ENCODE data around the gene GRM7.

Gene GRM7

GRCh38 chr3:7640787-7641186 lies 779.9 kb downstream of the GRM7 start:
- Histone ChIP-seq H3K4me3 (ENCODE audit: low read depth, low read length) (no peak overlapping the region), H3K27ac (ENCODE audit: low read depth, low read length) (no peak overlapping the region)

GRCh38 chr3:7646851-7647250 lies 785.9 kb downstream of the GRM7 start:
- peaks cover 6% of the 10 kb centered on the region for H3K9me3 ChIP-seq (ENCODE audit: control insufficient read depth, insufficient read depth, low read depth, low read length)
- H3K4me3 ChIP-seq (ENCODE audit: low read depth, low read length), result no peak overlapping the region
- H3K4me1 ChIP-seq (ENCODE audit: control insufficient read depth, insufficient read depth, low read length), result no peaks in the 10 kb centered on the region; the same call in 1 of the 2 replicates
- no peaks in the 10 kb centered on the region for H3K36me3 ChIP-seq (ENCODE audit: control insufficient read depth, insufficient read depth, low read length)
- no peak overlapping the region for H3K27ac ChIP-seq (ENCODE audit: low read depth, low read length)
- H3K9ac ChIP-seq (ENCODE audit: low read length), result no peak overlapping the region
- H3K27me3 ChIP-seq (ENCODE audit: control insufficient read depth, insufficient read depth, low read length), result no peaks in the 10 kb centered on the region

More at GRCh38 chr3:7640787-7641186, 779.9 kb downstream of the GRM7 start:
- H3K36me3 ChIP-seq (ENCODE audit: control insufficient read depth, insufficient read depth, low read length), result no peaks in the 10 kb centered on the region
- no peaks in the 10 kb centered on the region for H3K27me3 ChIP-seq (ENCODE audit: control insufficient read depth, insufficient read depth, low read length)
- no peaks in the 10 kb centered on the region for H3K4me1 ChIP-seq (ENCODE audit: control insufficient read depth, insufficient read depth, low read length)
- H3K9ac ChIP-seq (ENCODE audit: low read length), result no peak overlapping the region
- no peaks in the 10 kb centered on the region for H3K9me3 ChIP-seq (ENCODE audit: control insufficient read depth, insufficient read depth, low read depth, low read length)

- Histone ChIP-seq H3K9me3 (ENCODE audit: control insufficient read depth, insufficient read depth, low read depth, low read length) (peaks cover 6% of the 10 kb centered on the region), H3K36me3 (ENCODE audit: control insufficient read depth, insufficient read depth, low read length) (no peaks in the 10 kb centered on the region)
Observed at GRCh38 chr3:7650466-7650865, 789.6 kb downstream of the GRM7 start.

GRCh38 chr3:7651274-7651673 lies 790.4 kb downstream of the GRM7 start:
- no peaks in the 10 kb centered on the region for H3K27me3 ChIP-seq (ENCODE audit: control insufficient read depth, insufficient read depth, low read length)
- H3K9me3 ChIP-seq (ENCODE audit: control insufficient read depth, insufficient read depth, low read depth, low read length), result peaks cover 6% of the 10 kb centered on the region
- H3K4me1 ChIP-seq (ENCODE audit: control insufficient read depth, insufficient read depth, low read length), result no peaks in the 10 kb centered on the region; the same call in 1 of the 2 replicates
- H3K4me3 ChIP-seq (ENCODE audit: low read depth, low read length), result no peak overlapping the region
- no peak overlapping the region for H3K9ac ChIP-seq (ENCODE audit: low read length)
- no peaks in the 10 kb centered on the region for H3K36me3 ChIP-seq (ENCODE audit: control insufficient read depth, insufficient read depth, low read length)
- no peak overlapping the region for H3K27ac ChIP-seq (ENCODE audit: low read depth, low read length)

More at GRCh38 chr3:7650466-7650865, 789.6 kb downstream of the GRM7 start:
- no peak overlapping the region for H3K4me3 ChIP-seq (ENCODE audit: low read depth, low read length)
- no peak overlapping the region for H3K9ac ChIP-seq (ENCODE audit: low read length)
- H3K27ac ChIP-seq (ENCODE audit: low read depth, low read length), result no peak overlapping the region
- H3K27me3 ChIP-seq (ENCODE audit: control insufficient read depth, insufficient read depth, low read length), result no peaks in the 10 kb centered on the region
- H3K4me1 ChIP-seq (ENCODE audit: control insufficient read depth, insufficient read depth, low read length), result no peaks in the 10 kb centered on the region; the same call in 1 of the 2 replicates

GRCh38 chr3:7657214-7658112 lies 796.5 kb downstream of the GRM7 start:
- no peaks in the 10 kb centered on the region for H3K27me3 ChIP-seq (ENCODE audit: control insufficient read depth, insufficient read depth, low read length)
- no peak overlapping the region for H3K4me3 ChIP-seq (ENCODE audit: low read depth, low read length)
- no peak overlapping the region for H3K27ac ChIP-seq (ENCODE audit: low read depth, low read length)
- H3K4me1 ChIP-seq (ENCODE audit: control insufficient read depth, insufficient read depth, low read length), result no peaks in the 10 kb centered on the region
- no peaks in the 10 kb centered on the region for H3K36me3 ChIP-seq (ENCODE audit: control insufficient read depth, insufficient read depth, low read length)
- no peak overlapping the region for H3K9ac ChIP-seq (ENCODE audit: low read length)
- no peaks in the 10 kb centered on the region for H3K9me3 ChIP-seq (ENCODE audit: control insufficient read depth, insufficient read depth, low read depth, low read length)

GRCh38 chr3:7658294-7658693 lies 797.4 kb downstream of the GRM7 start:
- Histone ChIP-seq H3K27ac (ENCODE audit: low read depth, low read length) (no peak overlapping the region), H3K27me3 (ENCODE audit: control insufficient read depth, insufficient read depth, low read length) (no peaks in the 10 kb centered on the region), H3K9ac (ENCODE audit: low read length) (no peak overlapping the region), H3K4me3 (ENCODE audit: low read depth, low read length) (no peak overlapping the region), H3K36me3 (ENCODE audit: control insufficient read depth, insufficient read depth, low read length) (no peaks in the 10 kb centered on the region), H3K4me1 (ENCODE audit: control insufficient read depth, insufficient read depth, low read length) (no peaks in the 10 kb centered on the region), H3K9me3 (ENCODE audit: control insufficient read depth, insufficient read depth, low read depth, low read length) (no peaks in the 10 kb centered on the region)

GRCh38 chr3:7659079-7659478 lies 798.2 kb downstream of the GRM7 start:
- Histone ChIP-seq H3K9ac (ENCODE audit: low read length) (no peak overlapping the region), H3K9me3 (ENCODE audit: control insufficient read depth, insufficient read depth, low read depth, low read length) (no peaks in the 10 kb centered on the region), H3K27ac (ENCODE audit: low read depth, low read length) (no peak overlapping the region), H3K4me3 (ENCODE audit: low read depth, low read length) (no peak overlapping the region), H3K36me3 (ENCODE audit: control insufficient read depth, insufficient read depth, low read length) (no peaks in the 10 kb centered on the region), H3K4me1 (ENCODE audit: control insufficient read depth, insufficient read depth, low read length) (no peaks in the 10 kb centered on the region), H3K27me3 (ENCODE audit: control insufficient read depth, insufficient read depth, low read length) (no peaks in the 10 kb centered on the region)

GRCh38 chr3:7663771-7664170 lies 802.9 kb downstream of the GRM7 start:
- H3K4me3 ChIP-seq (ENCODE audit: low read depth, low read length), result no peak overlapping the region
- H3K27ac ChIP-seq (ENCODE audit: low read depth, low read length), result no peak overlapping the region
- H3K36me3 ChIP-seq (ENCODE audit: control insufficient read depth, insufficient read depth, low read length), result no peaks in the 10 kb centered on the region
- no peaks in the 10 kb centered on the region for H3K4me1 ChIP-seq (ENCODE audit: control insufficient read depth, insufficient read depth, low read length)
- no peaks in the 10 kb centered on the region for H3K27me3 ChIP-seq (ENCODE audit: control insufficient read depth, insufficient read depth, low read length)
- H3K9me3 ChIP-seq (ENCODE audit: control insufficient read depth, insufficient read depth, low read depth, low read length), result no peaks in the 10 kb centered on the region
- H3K9ac ChIP-seq (ENCODE audit: low read length), result no peak overlapping the region

- no peaks in the 10 kb centered on the region for H3K27me3 ChIP-seq (ENCODE audit: control insufficient read depth, insufficient read depth, low read length)
- H3K27ac ChIP-seq (ENCODE audit: low read depth, low read length), result no peak overlapping the region
- H3K4me1 ChIP-seq (ENCODE audit: control insufficient read depth, insufficient read depth, low read length), result no peaks in the 10 kb centered on the region
- no peak overlapping the region for H3K4me3 ChIP-seq (ENCODE audit: low read depth, low read length)
- no peaks in the 10 kb centered on the region for H3K9me3 ChIP-seq (ENCODE audit: control insufficient read depth, insufficient read depth, low read depth, low read length)
- H3K36me3 ChIP-seq (ENCODE audit: control insufficient read depth, insufficient read depth, low read length), result no peaks in the 10 kb centered on the region
- H3K9ac ChIP-seq (ENCODE audit: low read length), result no peak overlapping the region
Observed at GRCh38 chr3:7667774-7668173, 806.9 kb downstream of the GRM7 start.

GRCh38 chr3:7669641-7670040 lies 808.7 kb downstream of the GRM7 start:
- Histone ChIP-seq H3K27me3 (ENCODE audit: control insufficient read depth, insufficient read depth, low read length) (no peaks in the 10 kb centered on the region), H3K9me3 (ENCODE audit: control insufficient read depth, insufficient read depth, low read depth, low read length) (no peaks in the 10 kb centered on the region), H3K36me3 (ENCODE audit: control insufficient read depth, insufficient read depth, low read length) (no peaks in the 10 kb centered on the region), H3K9ac (ENCODE audit: low read length) (no peak overlapping the region), H3K27ac (ENCODE audit: low read depth, low read length) (no peak overlapping the region), H3K4me3 (ENCODE audit: low read depth, low read length) (no peak overlapping the region), H3K4me1 (ENCODE audit: control insufficient read depth, insufficient read depth, low read length) (no peaks in the 10 kb centered on the region)

GRCh38 chr3:7678521-7678920 lies 817.6 kb downstream of the GRM7 start:
- Histone ChIP-seq H3K27me3 (ENCODE audit: control insufficient read depth, insufficient read depth, low read length) (no peaks in the 10 kb centered on the region), H3K9ac (ENCODE audit: low read length) (no peak overlapping the region), H3K9me3 (ENCODE audit: control insufficient read depth, insufficient read depth, low read depth, low read length) (no peaks in the 10 kb centered on the region), H3K4me3 (ENCODE audit: low read depth, low read length) (no peak overlapping the region), H3K4me1 (ENCODE audit: control insufficient read depth, insufficient read depth, low read length) (peaks cover 11% of the 10 kb centered on the region; the same call in 1 of the 2 replicates), H3K27ac (ENCODE audit: low read depth, low read length) (no peak overlapping the region), H3K36me3 (ENCODE audit: control insufficient read depth, insufficient read depth, low read length) (no peaks in the 10 kb centered on the region)
